Measurements from ENCODE around the gene G0S2.

GRCh38 chr1:209674957-209675564 is at the start of gene G0S2:
- no peak for TF ChIP-seq CTCF (IDR thresholded peaks at IDR 0.05 in 8 of 11, conservative IDR thresholded peaks at IDR 0.05 in 3 of 11)
- peak in 1 of 3 donors; percentile 34 for TF ChIP-seq POLR2A (IDR thresholded peaks at IDR 0.05)

All from spleen (tissue), 7 donors.